Testis (tissue), 2 donors: ENCODE results near the gene DYNC1I1.

Source experiments
- POLR2A ChIP-seq: fragments of 450-650 bp; IDR thresholded peaks from one replicate; pipeline ENCODE4 v1.6.1; 2017; ENCODE audit warnings: antibody characterized with exemption, mild to moderate bottlenecking, moderate library complexity
- TF ChIP-seq, protein P1 (sequence below), 3 experiments: fragments of 450-650 bp in 2 of 3; fragments of 200-600 bp in 1 of 3; sonication (generic) in 1 of 3; IDR thresholded peaks; one replicate each; pipeline ENCODE4 v1.5.1; 2016 to 2019; ENCODE audit warnings: antibody characterized with exemption in 3 of 3, mild to moderate bottlenecking in 2 of 3, moderate library complexity in 1 of 3

DNA sequence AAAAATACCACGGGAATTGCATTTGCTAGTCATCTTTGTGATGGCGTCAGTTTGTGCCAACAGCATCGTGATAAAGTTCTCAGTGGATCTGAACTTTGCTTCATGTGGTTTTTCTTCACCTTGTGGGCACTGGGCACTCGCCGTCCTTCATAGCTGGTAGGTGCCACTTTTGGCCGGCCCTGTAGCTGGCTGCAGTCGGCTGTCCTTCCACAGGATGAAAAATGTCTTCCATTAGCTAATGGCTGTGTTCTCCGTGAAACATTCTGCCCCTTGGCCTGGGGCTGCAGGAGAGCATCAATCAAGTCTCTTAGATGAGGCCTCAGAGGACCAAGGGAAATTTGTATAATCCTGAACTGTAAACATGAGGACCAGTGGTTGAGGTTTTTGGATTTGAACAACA, 145.3 kb downstream of the DYNC1I1 start:
- TF ChIP-seq POLR2A, result no peak
- TF ChIP-seq, protein P1, sequence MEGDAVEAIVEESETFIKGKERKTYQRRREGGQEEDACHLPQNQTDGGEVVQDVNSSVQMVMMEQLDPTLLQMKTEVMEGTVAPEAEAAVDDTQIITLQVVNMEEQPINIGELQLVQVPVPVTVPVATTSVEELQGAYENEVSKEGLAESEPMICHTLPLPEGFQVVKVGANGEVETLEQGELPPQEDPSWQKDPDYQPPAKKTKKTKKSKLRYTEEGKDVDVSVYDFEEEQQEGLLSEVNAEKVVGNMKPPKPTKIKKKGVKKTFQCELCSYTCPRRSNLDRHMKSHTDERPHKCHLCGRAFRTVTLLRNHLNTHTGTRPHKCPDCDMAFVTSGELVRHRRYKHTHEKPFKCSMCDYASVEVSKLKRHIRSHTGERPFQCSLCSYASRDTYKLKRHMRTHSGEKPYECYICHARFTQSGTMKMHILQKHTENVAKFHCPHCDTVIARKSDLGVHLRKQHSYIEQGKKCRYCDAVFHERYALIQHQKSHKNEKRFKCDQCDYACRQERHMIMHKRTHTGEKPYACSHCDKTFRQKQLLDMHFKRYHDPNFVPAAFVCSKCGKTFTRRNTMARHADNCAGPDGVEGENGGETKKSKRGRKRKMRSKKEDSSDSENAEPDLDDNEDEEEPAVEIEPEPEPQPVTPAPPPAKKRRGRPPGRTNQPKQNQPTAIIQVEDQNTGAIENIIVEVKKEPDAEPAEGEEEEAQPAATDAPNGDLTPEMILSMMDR (IDR thresholded peaks at IDR 0.05), result no peak
